ENCODE results near the gene CCDC77.

The CCDC77 gene

GRCh38 chr12:470133-470532 is 68.7 kb downstream of the CCDC77 start:
- no peaks in the 10 kb centered on the region for H3K36me3 ChIP-seq (ENCODE audit: control insufficient read depth, insufficient read depth, low read length)
- no peak overlapping the region for H3K9ac ChIP-seq (ENCODE audit: low read length)
- no peaks in the 10 kb centered on the region for H3K27me3 ChIP-seq (ENCODE audit: control insufficient read depth, insufficient read depth, low read length)
- no peaks in the 10 kb centered on the region for H3K9me3 ChIP-seq (ENCODE audit: control insufficient read depth, low read length)
- no peak overlapping the region for H3K4me3 ChIP-seq (ENCODE audit: low read length)
- H3K4me1 ChIP-seq (ENCODE audit: control insufficient read depth, insufficient read depth, low read length): peaks cover 27% of the 10 kb centered on the region

GRCh38 chr12:473198-473597 is 71.8 kb downstream of the CCDC77 start:
- Histone ChIP-seq H3K9ac (ENCODE audit: low read length) (no peak overlapping the region), H3K4me1 (ENCODE audit: control insufficient read depth, insufficient read depth, low read length) (peaks cover 35% of the 10 kb centered on the region), H3K9me3 (ENCODE audit: control insufficient read depth, low read length) (no peaks in the 10 kb centered on the region), H3K36me3 (ENCODE audit: control insufficient read depth, insufficient read depth, low read length) (no peaks in the 10 kb centered on the region), H3K4me3 (ENCODE audit: low read length) (no peak overlapping the region), H3K27me3 (ENCODE audit: control insufficient read depth, insufficient read depth, low read length) (no peaks in the 10 kb centered on the region)

- no peak overlapping the region for H3K9ac ChIP-seq (ENCODE audit: low read length)
- no peaks in the 10 kb centered on the region for H3K9me3 ChIP-seq (ENCODE audit: control insufficient read depth, low read length)
- H3K27me3 ChIP-seq (ENCODE audit: control insufficient read depth, insufficient read depth, low read length): no peaks in the 10 kb centered on the region
- H3K4me3 ChIP-seq (ENCODE audit: low read length): no peak overlapping the region
- H3K36me3 ChIP-seq (ENCODE audit: control insufficient read depth, insufficient read depth, low read length): no peaks in the 10 kb centered on the region
- H3K4me1 ChIP-seq (ENCODE audit: control insufficient read depth, insufficient read depth, low read length): peaks cover 26% of the 10 kb centered on the region
Measured at GRCh38 chr12:473863-474577, 72.6 kb downstream of the CCDC77 start.

GRCh38 chr12:475286-475685 is 73.8 kb downstream of the CCDC77 start:
- peaks cover 21% of the 10 kb centered on the region for H3K4me1 ChIP-seq (ENCODE audit: control insufficient read depth, insufficient read depth, low read length)
- no peaks in the 10 kb centered on the region for H3K9me3 ChIP-seq (ENCODE audit: control insufficient read depth, low read length)
- H3K4me3 ChIP-seq (ENCODE audit: low read length): no peak overlapping the region
- no peaks in the 10 kb centered on the region for H3K27me3 ChIP-seq (ENCODE audit: control insufficient read depth, insufficient read depth, low read length)
- H3K36me3 ChIP-seq (ENCODE audit: control insufficient read depth, insufficient read depth, low read length): no peaks in the 10 kb centered on the region
- H3K9ac ChIP-seq (ENCODE audit: low read length): no peak overlapping the region

- Histone ChIP-seq H3K27me3 (ENCODE audit: control insufficient read depth, insufficient read depth, low read length) (no peaks in the 10 kb centered on the region), H3K9me3 (ENCODE audit: control insufficient read depth, low read length) (no peaks in the 10 kb centered on the region), H3K36me3 (ENCODE audit: control insufficient read depth, insufficient read depth, low read length) (no peaks in the 10 kb centered on the region), H3K4me3 (ENCODE audit: low read length) (no peak overlapping the region), H3K9ac (ENCODE audit: low read length) (no peak overlapping the region), H3K4me1 (ENCODE audit: control insufficient read depth, insufficient read depth, low read length) (peaks cover 46% of the 10 kb centered on the region)
Measured at GRCh38 chr12:479161-479560, 77.7 kb downstream of the CCDC77 start.

- no peaks in the 10 kb centered on the region for H3K27me3 ChIP-seq (ENCODE audit: control insufficient read depth, insufficient read depth, low read length)
- peaks cover 37% of the 10 kb centered on the region for H3K4me1 ChIP-seq (ENCODE audit: control insufficient read depth, insufficient read depth, low read length)
- H3K9me3 ChIP-seq (ENCODE audit: control insufficient read depth, low read length): no peaks in the 10 kb centered on the region
- no peaks in the 10 kb centered on the region for H3K36me3 ChIP-seq (ENCODE audit: control insufficient read depth, insufficient read depth, low read length)
- H3K4me3 ChIP-seq (ENCODE audit: low read length): no peak overlapping the region
- no peak overlapping the region for H3K9ac ChIP-seq (ENCODE audit: low read length)
Measured at GRCh38 chr12:480831-481816, 79.7 kb downstream of the CCDC77 start.

GRCh38 chr12:482061-482460 is 80.6 kb downstream of the CCDC77 start:
- H3K36me3 ChIP-seq (ENCODE audit: control insufficient read depth, insufficient read depth, low read length): no peaks in the 10 kb centered on the region
- no peaks in the 10 kb centered on the region for H3K9me3 ChIP-seq (ENCODE audit: control insufficient read depth, low read length)
- H3K27me3 ChIP-seq (ENCODE audit: control insufficient read depth, insufficient read depth, low read length): no peaks in the 10 kb centered on the region
- H3K4me1 ChIP-seq (ENCODE audit: control insufficient read depth, insufficient read depth, low read length): peaks cover 28% of the 10 kb centered on the region
- H3K9ac ChIP-seq (ENCODE audit: low read length): no peak overlapping the region
- no peak overlapping the region for H3K4me3 ChIP-seq (ENCODE audit: low read length)

- peaks cover 29% of the 10 kb centered on the region for H3K4me1 ChIP-seq (ENCODE audit: control insufficient read depth, insufficient read depth, low read length)
- no peaks in the 10 kb centered on the region for H3K27me3 ChIP-seq (ENCODE audit: control insufficient read depth, insufficient read depth, low read length)
- H3K9ac ChIP-seq (ENCODE audit: low read length): no peak overlapping the region
- no peak overlapping the region for H3K4me3 ChIP-seq (ENCODE audit: low read length)
- no peaks in the 10 kb centered on the region for H3K9me3 ChIP-seq (ENCODE audit: control insufficient read depth, low read length)
- no peaks in the 10 kb centered on the region for H3K36me3 ChIP-seq (ENCODE audit: control insufficient read depth, insufficient read depth, low read length)
Measured at GRCh38 chr12:484096-484495, 82.7 kb downstream of the CCDC77 start.

GRCh38 chr12:490260-490659 is 88.8 kb downstream of the CCDC77 start:
- no peaks in the 10 kb centered on the region for H3K27me3 ChIP-seq (ENCODE audit: control insufficient read depth, insufficient read depth, low read length)
- H3K9me3 ChIP-seq (ENCODE audit: control insufficient read depth, low read length): no peaks in the 10 kb centered on the region
- H3K4me3 ChIP-seq (ENCODE audit: low read length): no peak overlapping the region
- H3K36me3 ChIP-seq (ENCODE audit: control insufficient read depth, insufficient read depth, low read length): no peaks in the 10 kb centered on the region
- no peak overlapping the region for H3K9ac ChIP-seq (ENCODE audit: low read length)
- H3K4me1 ChIP-seq (ENCODE audit: control insufficient read depth, insufficient read depth, low read length): peaks cover 17% of the 10 kb centered on the region

All from mucosa of stomach (tissue), 1 donor.